HEK293T (cell line): ENCODE results near the gene MTHFD2.
A peak's percentile ranks its signal among the peaks of the same experiment; 100 is the strongest.

Source experiments
- CTCF ChIA-PET: fragments of 350-600 bp; formaldehyde crosslinking; extraction: SDS; loops from one replicate; lab custom pipeline; 2021; ENCODE audit warnings: antibody characterized with exemption, inconsistent platforms; lab: Yijun Ruan, JAX
- POLR2A ChIA-PET: fragments of 350-600 bp; formaldehyde crosslinking; extraction: SDS; loops from one replicate; lab custom pipeline; 2020; ENCODE audit warnings: antibody characterized with exemption, inconsistent platforms; lab: Yijun Ruan, JAX
- DNase-seq: peaks from one replicate; pipeline ENCODE4 v3.0.0; 2012; ENCODE audit warnings: mixed read lengths; ENCODE audit errors: extremely low spot score
- ARNT ChIP-seq: fragments of 450-650 bp; IDR thresholded peaks from 2 replicates; pipeline ENCODE4 v1.6.1; 2017; ENCODE audit warnings: mild to moderate bottlenecking
- BHLHE40 ChIP-seq: fragments of 450-650 bp; IDR thresholded peaks from 2 replicates; pipeline ENCODE4 v1.6.1; 2016; ENCODE audit warnings: mild to moderate bottlenecking, moderate library complexity, borderline replicate concordance
- CTBP1 ChIP-seq: fragments of 450-650 bp; IDR thresholded peaks from 2 replicates; pipeline ENCODE4 v1.6.1; 2016; ENCODE audit warnings: borderline replicate concordance
- ELF4 ChIP-seq: fragments of 450-650 bp; IDR thresholded peaks from 2 replicates; pipeline ENCODE4 v1.6.1; 2017; ENCODE audit warnings: antibody characterized with exemption
- FOXA1 ChIP-seq: fragments of 450-650 bp; IDR thresholded peaks from 2 replicates; pipeline ENCODE4 v1.6.1; 2016; ENCODE audit warnings: mild to moderate bottlenecking
- FOXK2 ChIP-seq: fragments of 450-650 bp; IDR thresholded peaks from 2 replicates; pipeline ENCODE4 v1.6.1; 2016; ENCODE audit warnings: mild to moderate bottlenecking
- FOXM1 ChIP-seq: fragments of 450-650 bp; IDR thresholded peaks from 2 replicates; pipeline ENCODE4 v1.6.1; 2017; ENCODE audit warnings: mild to moderate bottlenecking, borderline replicate concordance
- HDGF ChIP-seq: fragments of 450-650 bp; IDR thresholded peaks from 2 replicates; pipeline ENCODE4 v1.6.1; 2017; ENCODE audit warnings: antibody characterized with exemption, borderline replicate concordance
- L3MBTL2 ChIP-seq: fragments of 450-650 bp; conservative IDR thresholded peaks from 2 replicates; pipeline ENCODE4 v1.6.1; 2016; ENCODE audit warnings: mild to moderate bottlenecking
- LEF1 ChIP-seq: fragments of 450-650 bp; IDR thresholded peaks from 2 replicates; pipeline ENCODE4 v1.6.1; 2017; ENCODE audit warnings: mild to moderate bottlenecking, borderline replicate concordance
- NFRKB ChIP-seq: fragments of 450-650 bp; IDR thresholded peaks from 2 replicates; pipeline ENCODE4 v1.6.1; 2016; ENCODE audit warnings: mild to moderate bottlenecking, moderate library complexity
- PKNOX1 ChIP-seq: fragments of 450-650 bp; IDR thresholded peaks from 2 replicates; pipeline ENCODE4 v1.6.1; 2016
- SP1 ChIP-seq: fragments of 450-650 bp; IDR thresholded peaks from 2 replicates; pipeline ENCODE4 v1.6.1; 2017
- SUZ12 ChIP-seq: fragments of 450-650 bp; IDR thresholded peaks from 2 replicates; pipeline ENCODE4 v1.6.1; 2016; ENCODE audit warnings: mild to moderate bottlenecking
- TARDBP ChIP-seq: fragments of 450-650 bp; IDR thresholded peaks from 2 replicates; pipeline ENCODE4 v1.6.1; 2016
- ZNF384 ChIP-seq: fragments of 450-650 bp; IDR thresholded peaks from 2 replicates; pipeline ENCODE4 v1.6.1; 2016

The MTHFD2 gene

DNA sequence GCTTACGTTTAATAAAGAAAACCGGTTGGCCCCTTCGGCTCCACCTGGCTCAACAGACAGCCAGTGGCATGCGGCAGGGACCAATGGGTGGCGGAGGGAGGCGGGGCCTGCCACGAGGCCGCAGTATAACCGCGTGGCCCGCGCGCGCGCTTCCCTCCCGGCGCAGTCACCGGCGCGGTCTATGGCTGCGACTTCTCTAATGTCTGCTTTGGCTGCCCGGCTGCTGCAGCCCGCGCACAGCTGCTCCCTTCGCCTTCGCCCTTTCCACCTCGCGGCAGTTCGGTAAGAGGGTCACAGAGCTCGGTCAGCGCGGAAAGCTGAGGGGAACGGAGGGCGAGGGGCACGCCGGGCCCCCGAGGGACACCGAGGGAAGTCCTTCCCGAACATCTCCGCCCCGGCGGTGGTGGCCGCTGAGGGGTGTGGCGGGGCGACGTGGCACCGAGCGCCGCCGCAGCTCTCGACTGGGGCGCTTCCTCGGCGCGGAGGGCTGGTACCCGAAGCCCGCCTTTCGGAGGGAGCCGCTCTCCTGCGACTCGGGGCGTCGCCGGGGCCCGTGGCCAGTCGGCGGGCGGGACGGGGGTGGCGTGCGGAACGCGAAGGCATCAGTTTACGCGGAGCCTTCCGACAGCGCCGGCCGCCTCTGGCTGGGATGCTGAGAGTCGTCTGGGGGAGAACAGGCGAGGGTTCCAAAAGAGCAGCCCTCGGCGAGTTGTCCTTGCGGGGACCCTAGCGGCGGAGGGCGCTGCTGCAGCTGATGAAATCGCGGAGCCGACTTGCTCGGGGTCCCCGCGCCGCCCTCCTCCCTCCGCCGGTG lies at the start of gene MTHFD2:
Gene MTHFD2, plus strand, starts transcription at position 155 of the 814 bp plus-strand sequence. Its CDS starts 27 bp downstream, at position 182.
- peak; percentile 93 for DNase-seq
- TF ChIP-seq HDGF, result no peak
- no peak for TF ChIP-seq ARNT
- TF ChIP-seq TARDBP, result no peak
- TF ChIP-seq FOXM1, result no peak
- TF ChIP-seq BHLHE40, result no peak
- TF ChIP-seq ELF4, result peak; percentile 90
- no peak for TF ChIP-seq SUZ12
- TF ChIP-seq CTBP1, result no peak
- TF ChIP-seq PKNOX1, result peak; percentile 97
- TF ChIP-seq L3MBTL2, result peak; percentile 98
- no peak for TF ChIP-seq LEF1
- no peak for TF ChIP-seq ZNF384
- peak; percentile 48; the same call in 1 of the 2 replicates for TF ChIP-seq NFRKB
- TF ChIP-seq FOXK2, result no peak
- no peak for TF ChIP-seq SP1
- TF ChIP-seq FOXA1, result no peak
- ChIA-PET CTCF (interaction anchor here (1.0 to 1.3 kb wide), 2 partner anchors 11 to 20 kb away, joined by 4 read pairs; partner anchors contain the start of gene MOB1A), POLR2A (interaction anchor here (0.7 to 3.2 kb wide), 11 partner anchors 9 to 193 kb away, joined by 3 to 36 read pairs (median 4); partner anchors contain the start of genes BOLA3 and MOB1A)

- POLR2A ChIA-PET, result interaction anchor here (0.6 to 4.9 kb wide), 7 partner anchors 10 to 168 kb away, joined by 3 to 21 read pairs (median 3); partner anchors contain the start of genes MOB1A and MTHFD2
- CTCF ChIA-PET, result interaction anchor here (0.6 kb wide), 1 partner anchor 16 kb away, joined by 4 read pairs; no protein-coding TSS in a partner anchor
- no peak for TF ChIP-seq CTBP1
- TF ChIP-seq ARNT, result no peak
- TF ChIP-seq NFRKB, result no peak
- TF ChIP-seq HDGF, result no peak
- TF ChIP-seq SUZ12, result no peak
- TF ChIP-seq ELF4, result no peak
- TF ChIP-seq BHLHE40, result no peak
- TF ChIP-seq FOXM1, result no peak
- TF ChIP-seq TARDBP, result no peak
- no peak for TF ChIP-seq LEF1
- TF ChIP-seq SP1, result no peak
- TF ChIP-seq FOXA1, result no peak
- TF ChIP-seq FOXK2, result no peak
- no peak for TF ChIP-seq ZNF384
- TF ChIP-seq PKNOX1, result no peak
- no peak for TF ChIP-seq L3MBTL2
- no peak for DNase-seq
These were observed 49.2 kb upstream of the MTHFD2 start for GRCh38 chr2:74149247-74149525.

GRCh38 chr2:74149570-74150319 lies 48.7 kb upstream of the MTHFD2 start:
- ChIA-PET POLR2A (interaction anchor here (1.1 to 4.9 kb wide), 3 partner anchors 11 to 49 kb away, joined by 3 to 21 read pairs (median 5); partner anchors contain the start of genes MOB1A and MTHFD2), CTCF (interaction anchor here (0.6 to 1.8 kb wide), 3 partner anchors 11 to 376 kb away, joined by 4 to 9 read pairs (median 8); no protein-coding TSS in a partner anchor)
- no peak for TF ChIP-seq HDGF
- TF ChIP-seq ELF4, result no peak
- no peak for TF ChIP-seq TARDBP
- TF ChIP-seq ARNT, result no peak
- TF ChIP-seq FOXK2, result no peak
- no peak for TF ChIP-seq ZNF384
- no peak for TF ChIP-seq CTBP1
- no peak for TF ChIP-seq SUZ12
- TF ChIP-seq L3MBTL2, result no peak
- TF ChIP-seq PKNOX1, result no peak
- no peak for DNase-seq

- ChIA-PET CTCF (interaction anchor here (0.6 kb wide), 1 partner anchor 688 kb away, joined by 3 read pairs; no protein-coding TSS in a partner anchor), POLR2A (no interaction called here)
- no peak for DNase-seq
These were observed 45.5 kb upstream of the MTHFD2 start for GRCh38 chr2:74152954-74153353.

More at GRCh38 chr2:74152954-74153353, 45.5 kb upstream of the MTHFD2 start:
- TF ChIP-seq NFRKB, result no peak
- no peak for TF ChIP-seq ARNT
- no peak for TF ChIP-seq FOXM1
- TF ChIP-seq SP1, result no peak
- no peak for TF ChIP-seq FOXA1
- no peak for TF ChIP-seq HDGF
- no peak for TF ChIP-seq PKNOX1
- TF ChIP-seq LEF1, result no peak
- TF ChIP-seq FOXK2, result no peak
- TF ChIP-seq SUZ12, result no peak
- no peak for TF ChIP-seq L3MBTL2
- TF ChIP-seq TARDBP, result no peak
